ENCODE measurements around the gene FKBP5. TPM values are rescaled to one million over a fixed set of nuclear protein-coding genes. Genes with fewer than 3 reads are reported as not detected.
A peak's percentile ranks its signal among the peaks of the same experiment; 100 is the strongest.
"Not testable (repeated sequence)": the region's sequence is repeated elsewhere in the genome, so short reads cannot be mapped to it uniquely, and the experiment has no call there.

Gene FKBP5
- total RNA-seq, 1 donor from 2014 or later: 128 TPM

DNA sequence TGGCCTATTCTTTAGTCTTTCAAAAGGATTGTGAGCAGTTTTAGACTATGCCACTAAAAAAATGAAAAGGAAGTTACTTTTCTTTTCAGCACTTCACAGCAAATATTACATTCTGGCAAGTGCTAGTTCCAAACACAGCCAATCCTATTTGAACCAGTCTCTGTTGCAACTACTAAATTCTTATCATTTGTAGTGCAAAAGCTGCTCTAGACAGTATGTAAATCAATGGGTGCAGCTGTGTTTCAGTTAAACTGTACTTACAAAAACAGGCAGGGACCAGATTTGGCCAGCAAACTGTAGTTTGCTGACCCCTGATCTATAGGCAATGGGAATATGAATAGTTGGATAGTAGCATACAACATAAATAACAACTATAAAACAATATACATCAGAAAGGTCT lies 107.9 kb downstream of the FKBP5 start:
- H3K27me3 ChIP-seq (ENCODE audit: low read depth): no peaks in the 10 kb centered on the region
- H3K4me1 ChIP-seq: peaks cover 17% of the 10 kb centered on the region
- no peak for ATAC-seq
- intact Hi-C loops (cut with DNase I): loop anchor here (5.0 kb wide), 1 partner anchor 156 kb away; the partner anchor contains the start of gene ARMC12
- H3K36me3 ChIP-seq: peaks cover 93% of the 10 kb centered on the region
- H3K9me3 ChIP-seq: no peaks in the 10 kb centered on the region
- TF ChIP-seq, protein P1, sequence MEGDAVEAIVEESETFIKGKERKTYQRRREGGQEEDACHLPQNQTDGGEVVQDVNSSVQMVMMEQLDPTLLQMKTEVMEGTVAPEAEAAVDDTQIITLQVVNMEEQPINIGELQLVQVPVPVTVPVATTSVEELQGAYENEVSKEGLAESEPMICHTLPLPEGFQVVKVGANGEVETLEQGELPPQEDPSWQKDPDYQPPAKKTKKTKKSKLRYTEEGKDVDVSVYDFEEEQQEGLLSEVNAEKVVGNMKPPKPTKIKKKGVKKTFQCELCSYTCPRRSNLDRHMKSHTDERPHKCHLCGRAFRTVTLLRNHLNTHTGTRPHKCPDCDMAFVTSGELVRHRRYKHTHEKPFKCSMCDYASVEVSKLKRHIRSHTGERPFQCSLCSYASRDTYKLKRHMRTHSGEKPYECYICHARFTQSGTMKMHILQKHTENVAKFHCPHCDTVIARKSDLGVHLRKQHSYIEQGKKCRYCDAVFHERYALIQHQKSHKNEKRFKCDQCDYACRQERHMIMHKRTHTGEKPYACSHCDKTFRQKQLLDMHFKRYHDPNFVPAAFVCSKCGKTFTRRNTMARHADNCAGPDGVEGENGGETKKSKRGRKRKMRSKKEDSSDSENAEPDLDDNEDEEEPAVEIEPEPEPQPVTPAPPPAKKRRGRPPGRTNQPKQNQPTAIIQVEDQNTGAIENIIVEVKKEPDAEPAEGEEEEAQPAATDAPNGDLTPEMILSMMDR (IDR thresholded peaks at IDR 0.05): no peak
- H3K4me3 ChIP-seq: no peak overlapping the region
- no peak for DNase-seq
- H3K27ac ChIP-seq: no peak overlapping the region

DNA sequence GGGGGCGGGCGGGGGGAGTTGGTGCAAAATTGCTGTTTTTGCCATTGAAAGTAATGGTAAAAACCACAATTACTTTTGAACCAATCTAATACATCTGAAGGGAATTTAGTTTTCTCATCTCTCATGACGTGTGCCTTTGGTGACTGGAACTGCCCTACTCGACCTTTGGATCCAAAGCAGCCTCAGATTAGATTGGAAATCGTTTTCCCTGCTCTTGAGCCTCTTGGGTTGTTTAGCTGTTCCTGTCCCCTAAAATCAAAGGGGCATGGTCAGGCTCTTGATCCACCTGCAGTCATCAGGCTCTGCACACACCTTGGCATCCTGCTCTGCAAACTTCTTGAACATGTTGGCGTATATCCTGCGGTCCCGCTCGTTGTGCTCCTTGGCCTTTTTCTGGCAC lies 112.0 kb downstream of the FKBP5 start:
- no peaks in the 10 kb centered on the region for H3K4me1 ChIP-seq
- no peak overlapping the region for H3K27ac ChIP-seq
- ATAC-seq (no peak), DNase-seq (no peak)
- no peaks in the 10 kb centered on the region for H3K9me3 ChIP-seq
- H3K27me3 ChIP-seq (ENCODE audit: low read depth): no peaks in the 10 kb centered on the region
- intact Hi-C loops (cut with DNase I): no loop called here
- TF ChIP-seq, protein P1 (IDR thresholded peaks at IDR 0.05): no peak
- H3K4me3 ChIP-seq: no peak overlapping the region
- peaks cover 92% of the 10 kb centered on the region for H3K36me3 ChIP-seq

DNA sequence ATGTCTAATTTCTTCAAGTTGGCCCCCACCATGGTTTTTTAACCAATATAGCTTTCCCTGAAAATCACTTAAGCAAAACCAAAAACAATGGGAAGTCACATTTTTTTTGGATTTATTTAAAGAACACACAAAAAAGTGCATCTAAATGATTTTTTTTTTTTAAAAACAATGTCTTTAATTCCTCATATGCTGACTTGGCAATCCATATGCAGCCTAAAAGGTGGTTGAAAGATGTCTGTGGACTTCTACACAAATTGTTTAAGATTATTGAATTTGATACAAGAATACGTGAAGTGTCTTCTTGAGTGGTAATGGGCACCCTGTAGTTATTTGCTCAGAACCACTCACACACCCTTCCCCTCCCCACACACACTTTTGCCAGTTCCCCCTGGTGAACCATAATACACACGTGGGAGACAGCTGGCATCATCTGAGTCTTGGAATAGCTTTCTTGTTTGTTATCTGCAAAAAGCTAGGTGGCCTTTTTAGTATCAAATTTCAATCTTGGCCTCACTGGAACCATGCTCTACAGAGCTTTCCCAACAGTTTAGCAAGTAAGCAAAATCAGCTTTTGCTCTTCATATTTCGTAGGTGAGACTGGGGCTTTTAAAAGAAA lies 115.1 kb downstream of the FKBP5 start:
- Histone ChIP-seq H3K9me3 (no peaks in the 10 kb centered on the region), H3K27ac (no peak overlapping the region), H3K4me1 (no peaks in the 10 kb centered on the region), H3K4me3 (no peak overlapping the region), H3K36me3 (peaks cover 66% of the 10 kb centered on the region), H3K27me3 (ENCODE audit: low read depth) (no peaks in the 10 kb centered on the region)
- DNase-seq (no peak), ATAC-seq (no peak)
- TF ChIP-seq, protein P1 (IDR thresholded peaks at IDR 0.05): no peak
- intact Hi-C loops (cut with DNase I): no loop called here

DNA sequence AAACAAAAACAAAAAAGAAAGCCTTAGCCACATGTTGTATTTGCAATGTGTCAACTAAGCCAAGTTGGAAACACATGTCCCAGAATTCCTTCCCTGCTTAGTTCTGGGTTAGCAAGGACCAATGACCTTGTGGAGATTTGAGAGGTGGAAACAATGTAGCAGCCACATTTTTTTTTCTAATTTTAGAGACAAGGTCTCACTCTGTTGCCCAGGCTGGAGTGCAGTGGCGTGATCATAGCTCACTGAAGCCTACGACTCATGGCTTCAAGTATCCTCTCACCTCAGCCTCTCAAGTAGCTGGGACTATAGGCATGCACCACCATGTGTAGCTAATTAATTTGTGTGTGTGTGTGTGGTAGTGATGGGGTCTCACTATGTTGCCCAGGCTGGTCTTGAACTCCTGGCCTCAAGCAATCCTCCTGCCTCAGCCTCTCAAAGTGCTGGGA lies 117.8 kb downstream of the FKBP5 start:
- H3K27me3 ChIP-seq (ENCODE audit: low read depth); H3K27ac ChIP-seq; DNase-seq; H3K9me3 ChIP-seq; H3K4me3 ChIP-seq; H3K4me1 ChIP-seq; intact Hi-C loops (cut with DNase I): not testable (repeated sequence)
- peak in 1 of 2 donors; percentile 32 for ATAC-seq
- peaks cover 39% of the 10 kb centered on the region for H3K36me3 ChIP-seq

DNA sequence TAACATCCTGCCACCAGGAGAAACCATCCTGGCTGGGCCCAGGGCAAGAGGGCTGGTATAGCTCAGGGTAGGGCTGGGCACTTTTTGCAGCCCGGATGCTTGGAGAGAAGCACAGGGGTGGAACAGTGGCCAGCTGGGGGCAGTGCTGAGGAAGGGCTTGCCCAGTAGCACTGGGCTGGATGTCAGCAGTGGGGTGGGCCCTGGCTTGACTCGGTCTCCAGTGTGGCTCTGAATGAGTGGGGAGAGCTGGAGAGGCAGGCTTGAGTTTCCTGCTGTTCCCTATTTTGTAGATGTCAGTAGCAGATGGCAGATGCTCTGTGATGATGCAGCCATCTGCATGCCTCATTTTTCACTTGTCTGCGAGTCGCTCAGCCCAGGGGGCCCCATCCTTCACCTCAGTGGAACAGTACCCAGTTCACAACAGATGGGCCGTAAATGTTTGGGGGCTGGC lies 119.7 kb downstream of the FKBP5 start:
- Histone ChIP-seq H3K27me3 (ENCODE audit: low read depth) (peaks cover 1% of the 10 kb centered on the region), H3K4me1 (no peaks in the 10 kb centered on the region), H3K9me3 (no peaks in the 10 kb centered on the region), H3K27ac (no peak overlapping the region), H3K4me3 (no peak overlapping the region), H3K36me3 (peaks cover 20% of the 10 kb centered on the region)
- ATAC-seq (peak; percentile 49 to 80), DNase-seq (peak; percentile 65)
- intact Hi-C loops (cut with DNase I): no loop called here
- TF ChIP-seq, protein P1 (IDR thresholded peaks at IDR 0.05): peak; percentile 51

DNA sequence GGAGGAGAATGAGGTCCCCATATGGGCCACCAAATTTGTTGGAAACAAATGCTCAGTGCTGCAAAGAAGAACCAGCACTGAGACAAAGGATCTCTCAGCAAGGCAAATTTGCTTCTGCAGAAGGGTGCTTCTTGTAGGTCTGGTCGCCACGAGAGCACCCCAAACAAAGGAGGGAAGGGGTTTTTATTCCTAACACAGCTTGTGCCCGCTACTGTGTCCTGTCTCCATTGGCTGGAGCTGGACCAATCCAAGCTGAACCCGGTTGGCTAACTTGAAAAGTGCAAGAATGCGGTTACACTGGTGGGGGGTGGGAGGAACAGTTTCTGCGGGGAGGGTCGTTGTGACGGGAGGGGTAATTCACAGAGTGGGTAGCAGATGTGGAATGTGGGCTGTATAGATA lies 121.9 kb downstream of the FKBP5 start:
- Histone ChIP-seq H3K36me3 (no peaks in the 10 kb centered on the region), H3K4me1 (peaks cover 6% of the 10 kb centered on the region), H3K27me3 (ENCODE audit: low read depth) (peaks cover 8% of the 10 kb centered on the region), H3K4me3 (no peak overlapping the region), H3K27ac (no peak overlapping the region), H3K9me3 (no peaks in the 10 kb centered on the region)
- ATAC-seq (no peak), DNase-seq (no peak)
- TF ChIP-seq, protein P1 (IDR thresholded peaks at IDR 0.05): no peak
- intact Hi-C loops (cut with DNase I): no loop called here

All from lower lobe of right lung (tissue), 2 donors.